ENCODE results near the gene SPRED3. TPM values are rescaled to one million over a fixed set of nuclear protein-coding genes. Genes with fewer than 3 reads are reported as not detected.
"Not testable (repeated sequence)": the region's sequence is repeated elsewhere in the genome, so short reads cannot be mapped to it uniquely, and the experiment has no call there.

SPRED3 gene
- total and polyA plus RNA-seq, 12 donors = 0.06 to 3.3 (median 1.2) TPM; not detected in 1

GRCh38 chr19:38360839-38361631 is 27.5 kb upstream of the SPRED3 start:
- DNase-seq = no peak
- intact Hi-C loops (cut with DNase I) = no loop called here

GRCh38 chr19:38361633-38362075 is 26.8 kb upstream of the SPRED3 start:
- Histone ChIP-seq H3K9me3 (replicated peaks in 1 of 3) (no peaks in the 10 kb centered on the region), H3K4me3 (peak overlapping the region in 2 of 4 donors; percentile 29 to 62), H3K36me3 (replicated peaks in 1 of 2) (no peaks in the 10 kb centered on the region), H3K27ac (peak overlapping the region in 1 of 5 donors; percentile 56), H3K4me1 (replicated peaks in 1 of 2) (peaks cover 0 to 16% of the 10 kb centered on the region in 2 donors), H3K27me3 (peaks cover 3% of the 10 kb centered on the region)
- TF ChIP-seq POLR2A (IDR thresholded peaks at IDR 0.05) (no peak), CTCF (IDR thresholded peaks at IDR 0.05) (peak in 4 of 6 experiments; percentile 17 to 47 (median 33))
- peak; percentile 65 to 80 (median 74) for DNase-seq
- intact Hi-C loops (cut with DNase I) = no loop called here
- WGBS, 4 donors = 0 to 2% (median 0%) methylated on average over 6 to 37 of the region's 37 CpGs

More at GRCh38 chr19:38360839-38361631, 27.5 kb upstream of the SPRED3 start:
- Histone ChIP-seq H3K9me3 (replicated peaks in 1 of 3) (no peaks in the 10 kb centered on the region), H3K4me3 (peak overlapping the region in 2 of 4 donors; percentile 29 to 62), H3K36me3 (replicated peaks in 1 of 2) (no peaks in the 10 kb centered on the region), H3K4me1 (replicated peaks in 1 of 2) (peaks cover 0 to 16% of the 10 kb centered on the region in 2 donors), H3K27me3 (peaks cover 3% of the 10 kb centered on the region), H3K27ac (no peak overlapping the region)
- WGBS, 4 donors = 15 to 24% (median 17%) methylated on average over 21 to 23 of the region's 23 CpGs
- TF ChIP-seq POLR2A (IDR thresholded peaks at IDR 0.05) (no peak), CTCF (IDR thresholded peaks at IDR 0.05) (no peak)

GRCh38 chr19:38362076-38362945 is 26.2 kb upstream of the SPRED3 start:
- H3K9me3 ChIP-seq (replicated peaks in 1 of 3) = no peaks in the 10 kb centered on the region
- peak; percentile 66 to 88 (median 84) for DNase-seq
- no peaks in the 10 kb centered on the region for H3K36me3 ChIP-seq (replicated peaks in 1 of 2)
- H3K27me3 ChIP-seq = no peaks in the 10 kb centered on the region
- H3K4me3 ChIP-seq = peak overlapping the region in 3 of 4 donors; percentile 29 to 62 (median 40)
- H3K27ac ChIP-seq = peak overlapping the region in 2 of 5 donors; percentile 17 to 56
- peaks cover 0 to 16% of the 10 kb centered on the region in 2 donors for H3K4me1 ChIP-seq (replicated peaks in 1 of 2)
- intact Hi-C loops (cut with DNase I) = no loop called here
- TF ChIP-seq CTCF (IDR thresholded peaks at IDR 0.05) (no peak), POLR2A (IDR thresholded peaks at IDR 0.05) (peak in 1 of 2 donors; percentile 19)
- 2 to 4% (median 3%) methylated on average over 23 to 68 of the region's 68 CpGs for WGBS, 4 donors

GRCh38 chr19:38362946-38363688 is 25.4 kb upstream of the SPRED3 start:
- WGBS, 4 donors = 73 to 78% (median 74%) methylated on average over 14 to 15 of the region's 16 CpGs
- H3K27me3 ChIP-seq; DNase-seq; H3K9me3 ChIP-seq (replicated peaks in 1 of 3); intact Hi-C loops (cut with DNase I); H3K36me3 ChIP-seq (replicated peaks in 1 of 2); H3K27ac ChIP-seq: not testable (repeated sequence)
- Histone ChIP-seq H3K4me3 (peak overlapping the region in 1 of 4 donors; percentile 62), H3K4me1 (replicated peaks in 1 of 2) (peaks cover 0 to 16% of the 10 kb centered on the region in 2 donors)

Measured in adrenal gland (tissue), 12 donors.